Measurements from ENCODE around the gene INIP.

Gene INIP

GRCh38 chr9:112750016-112750763, 32.3 kb upstream of the INIP start, which contains the start of gene SNX30:
SNX30 (plus strand) TSS chr9:112750760; CDS start chr9:112751002, 242 bp downstream.
- POLR2A ChIA-PET = interaction anchor here (1.0 kb wide), 2 partner anchors 14 to 33 kb away, joined by 3 read pairs; partner anchors contain the start of gene INIP
- CTCF ChIA-PET = interaction anchor here (0.8 to 1.4 kb wide), 6 partner anchors 12 to 371 kb away, joined by 3 to 4 read pairs (median 3); partner anchors contain the start of gene HSDL2
- peak; percentile 11 for TF ChIP-seq CTCF (IDR thresholded peaks at IDR 0.05; ENCODE audit: insufficient read depth, low read length, missing control alignments)

GRCh38 chr9:112747094-112747493, 29.2 kb upstream of the INIP start:
- TF ChIP-seq CTCF (IDR thresholded peaks at IDR 0.05; ENCODE audit: insufficient read depth, low read length, missing control alignments) = no peak
- no peak overlapping the region for H3K4me3 ChIP-seq (ENCODE audit: low read depth, low read length)
- DNase-seq (ENCODE audit: low read depth, low spot score) = no peak
- ChIA-PET CTCF (no interaction called here), POLR2A (interaction anchor here (0.7 kb wide), 1 partner anchor 155 kb away, joined by 4 read pairs; no protein-coding TSS in a partner anchor)

More at GRCh38 chr9:112750016-112750763, 32.3 kb upstream of the INIP start, which contains the start of gene SNX30:
- DNase-seq (ENCODE audit: low read depth, low spot score) = no peak
- H3K4me3 ChIP-seq (ENCODE audit: low read depth, low read length) = peak within 1 kb of the TSS; percentile 76

GRCh38 chr9:112744177-112744576, 26.3 kb upstream of the INIP start:
- H3K4me3 ChIP-seq (ENCODE audit: low read depth, low read length) = no peak overlapping the region
- CTCF ChIA-PET = no interaction called here
- no peak for DNase-seq (ENCODE audit: low read depth, low spot score)
- POLR2A ChIA-PET = interaction anchor here (0.6 kb wide), 1 partner anchor 62 kb away, joined by 3 read pairs; no protein-coding TSS in a partner anchor
- no peak for TF ChIP-seq CTCF (IDR thresholded peaks at IDR 0.05; ENCODE audit: insufficient read depth, low read length, missing control alignments)

GRCh38 chr9:112743216-112743836, 25.4 kb upstream of the INIP start:
- TF ChIP-seq CTCF (IDR thresholded peaks at IDR 0.05; ENCODE audit: insufficient read depth, low read length, missing control alignments) = peak; percentile 22
- no peak overlapping the region for H3K4me3 ChIP-seq (ENCODE audit: low read depth, low read length)
- DNase-seq (ENCODE audit: low read depth, low spot score) = no peak
- ChIA-PET POLR2A (interaction anchor here (0.6 kb wide), 1 partner anchor 63 kb away, joined by 3 read pairs; no protein-coding TSS in a partner anchor), CTCF (interaction anchor here (0.9 kb wide), 1 partner anchor 160 kb away, joined by 3 read pairs; no protein-coding TSS in a partner anchor)

- no peak for DNase-seq (ENCODE audit: low read depth, low spot score)
- no peak overlapping the region for H3K4me3 ChIP-seq (ENCODE audit: low read depth, low read length)
- POLR2A ChIA-PET = no interaction called here
- CTCF ChIA-PET = interaction anchor here (1.1 kb wide), 1 partner anchor 8 kb away, joined by 3 read pairs; no protein-coding TSS in a partner anchor
- no peak for TF ChIP-seq CTCF (IDR thresholded peaks at IDR 0.05; ENCODE audit: insufficient read depth, low read length, missing control alignments)
These were observed 17.0 kb upstream of the INIP start for GRCh38 chr9:112734892-112735291.

- H3K4me3 ChIP-seq (ENCODE audit: low read depth, low read length) = no peak overlapping the region
- TF ChIP-seq CTCF (IDR thresholded peaks at IDR 0.05; ENCODE audit: insufficient read depth, low read length, missing control alignments) = no peak
- DNase-seq (ENCODE audit: low read depth, low spot score) = no peak
- POLR2A ChIA-PET = no interaction called here
- CTCF ChIA-PET = no interaction called here
These were observed 14.1 kb upstream of the INIP start for GRCh38 chr9:112731971-112732370.

All from AG04449 (cell line).